ENCODE measurements around the gene CTCFL. TPM values are rescaled to one million over a fixed set of nuclear protein-coding genes. Genes with fewer than 3 reads are reported as not detected.

Gene CTCFL
- total and polyA plus RNA-seq, 2 of the 13 experiments (the other 11 are each of a cell fraction or from before 2014, with no cell fraction given) = 0.04 TPM; not detected in 1

DNA sequence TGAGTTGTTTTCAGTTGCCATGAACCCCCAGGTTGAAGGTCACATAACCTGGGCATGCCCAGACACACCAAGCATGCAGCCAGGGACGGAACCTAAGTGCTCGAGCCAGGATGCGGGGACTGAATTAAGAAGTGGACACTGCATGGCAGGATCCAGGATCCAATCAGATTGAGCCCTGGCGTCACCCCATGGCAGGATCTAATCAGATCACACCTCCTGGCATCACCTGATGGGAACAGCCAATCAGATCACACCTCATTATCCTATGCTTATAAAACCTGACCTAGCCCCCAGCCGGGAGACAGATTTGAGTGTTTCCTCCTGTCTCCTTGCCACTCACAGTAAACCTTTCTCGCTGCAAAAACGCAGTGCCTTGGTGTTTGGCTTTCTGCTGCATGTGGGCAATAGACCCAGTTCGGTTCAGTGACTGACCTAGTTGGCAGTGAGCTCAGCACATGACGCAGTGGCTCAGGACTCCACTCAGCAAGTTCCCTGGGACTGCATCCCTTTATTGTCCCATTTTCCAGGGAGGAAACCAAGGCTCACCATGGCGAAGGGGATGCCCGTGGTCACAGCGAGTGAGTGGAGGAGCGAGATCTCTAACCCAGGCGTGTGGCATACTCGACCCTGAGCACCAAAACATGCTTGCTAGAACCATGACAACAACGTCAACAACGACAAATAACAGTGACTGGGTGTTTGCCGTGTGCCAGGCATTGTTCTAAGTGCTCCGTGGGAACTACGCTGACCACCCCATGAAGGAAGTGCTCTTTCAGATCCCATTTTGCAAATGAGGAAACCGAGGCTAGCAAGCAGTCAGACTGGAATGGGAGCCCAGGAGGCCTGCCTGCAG lies 67.5 kb downstream of the CTCFL start:
- Histone ChIP-seq H3K4me3 (replicated peaks in 1 of 3; ENCODE audit: insufficient read depth in 1 of 3, low read depth in 2 of 3, low read length in 3 of 3) (no peak overlapping the region), H4K20me1 (ENCODE audit: insufficient read depth, low read length) (no peaks in the 10 kb centered on the region), H3K79me2 (ENCODE audit: insufficient read depth, low read length) (no peaks in the 10 kb centered on the region), H3K4me2 (ENCODE audit: low read depth, low read length) (no peak overlapping the region), H3K36me3 (replicated peaks in 1 of 2; ENCODE audit: control insufficient read depth in 1 of 2, insufficient read depth in 2 of 2, low read length in 2 of 2) (no peaks in the 10 kb centered on the region), H3K27ac (ENCODE audit: extremely low read length, insufficient read depth, low read length) (no peak overlapping the region), H3K9ac (ENCODE audit: insufficient read depth, low read depth, low read length) (no peak overlapping the region), H3K27me3 (ENCODE audit: control insufficient read depth in 1 of 2, insufficient read depth in 2 of 2, low read length in 2 of 2) (peaks cover 3 to 42% of the 10 kb centered on the region in 2 experiments; a peak in 4 of 5 replicates), H3K9me3 (ENCODE audit: low read length) (0 out of 2 replicates have a peak, but pooled peaks cover 5% of the 10 kb centered on the region), H3K4me1 (ENCODE audit: insufficient read depth, low read length) (peaks cover 9% of the 10 kb centered on the region), H2AFZ (ENCODE audit: low read length) (no peak overlapping the region)
- ATAC-seq (no peak), FAIRE-seq (no peak), DNase-seq (ENCODE audit: low spot score) (no peak)
- ChIA-PET CTCF (ENCODE audit: low intra/inter-chr PET ratio, low total read pairs) (no interaction called here), POLR2A (no interaction called here)
- in situ Hi-C loops (cut with HindIII; ENCODE audit: extremely low pct_ligation_motif_present, low pct_unique_long_range_greater_than_20kb) = no loop called here
- intact Hi-C loops (cut with micrococcal nuclease; ENCODE audit: unreplicated experiment) = no loop called here
- 61% methylated on average over 21 of the region's 21 CpGs for whole genome bisulfite sequencing (ENCODE audit: low lambda C conversion rate)
- no TSS peak for BruUV-seq (replicated peaks)
- TF ChIP-seq MTF1 (CRISPR knock-in tag; IDR thresholded peaks at IDR 0.05) = no peak
- TF ChIP-seq ZFP36 (IDR thresholded peaks at IDR 0.05; ENCODE audit: borderline replicate concordance, low read depth, low read length, partially characterized antibody) = no peak
- TF ChIP-seq NPAS2 (CRISPR knock-in tag; IDR thresholded peaks at IDR 0.05; ENCODE audit: borderline replicate concordance) = no peak
- peak; percentile 35; the same call in 1 of the 2 replicates for TF ChIP-seq USF2 (IDR thresholded peaks at IDR 0.05; ENCODE audit: low read depth, low read length)
- no peak for TF ChIP-seq USF2 (CRISPR knock-in tag; IDR thresholded peaks at IDR 0.05; ENCODE audit: borderline replicate concordance)
- no peak for TF ChIP-seq AKNA (CRISPR knock-in tag; IDR thresholded peaks at IDR 0.05; ENCODE audit: borderline replicate concordance)
- TF ChIP-seq, protein P1, sequence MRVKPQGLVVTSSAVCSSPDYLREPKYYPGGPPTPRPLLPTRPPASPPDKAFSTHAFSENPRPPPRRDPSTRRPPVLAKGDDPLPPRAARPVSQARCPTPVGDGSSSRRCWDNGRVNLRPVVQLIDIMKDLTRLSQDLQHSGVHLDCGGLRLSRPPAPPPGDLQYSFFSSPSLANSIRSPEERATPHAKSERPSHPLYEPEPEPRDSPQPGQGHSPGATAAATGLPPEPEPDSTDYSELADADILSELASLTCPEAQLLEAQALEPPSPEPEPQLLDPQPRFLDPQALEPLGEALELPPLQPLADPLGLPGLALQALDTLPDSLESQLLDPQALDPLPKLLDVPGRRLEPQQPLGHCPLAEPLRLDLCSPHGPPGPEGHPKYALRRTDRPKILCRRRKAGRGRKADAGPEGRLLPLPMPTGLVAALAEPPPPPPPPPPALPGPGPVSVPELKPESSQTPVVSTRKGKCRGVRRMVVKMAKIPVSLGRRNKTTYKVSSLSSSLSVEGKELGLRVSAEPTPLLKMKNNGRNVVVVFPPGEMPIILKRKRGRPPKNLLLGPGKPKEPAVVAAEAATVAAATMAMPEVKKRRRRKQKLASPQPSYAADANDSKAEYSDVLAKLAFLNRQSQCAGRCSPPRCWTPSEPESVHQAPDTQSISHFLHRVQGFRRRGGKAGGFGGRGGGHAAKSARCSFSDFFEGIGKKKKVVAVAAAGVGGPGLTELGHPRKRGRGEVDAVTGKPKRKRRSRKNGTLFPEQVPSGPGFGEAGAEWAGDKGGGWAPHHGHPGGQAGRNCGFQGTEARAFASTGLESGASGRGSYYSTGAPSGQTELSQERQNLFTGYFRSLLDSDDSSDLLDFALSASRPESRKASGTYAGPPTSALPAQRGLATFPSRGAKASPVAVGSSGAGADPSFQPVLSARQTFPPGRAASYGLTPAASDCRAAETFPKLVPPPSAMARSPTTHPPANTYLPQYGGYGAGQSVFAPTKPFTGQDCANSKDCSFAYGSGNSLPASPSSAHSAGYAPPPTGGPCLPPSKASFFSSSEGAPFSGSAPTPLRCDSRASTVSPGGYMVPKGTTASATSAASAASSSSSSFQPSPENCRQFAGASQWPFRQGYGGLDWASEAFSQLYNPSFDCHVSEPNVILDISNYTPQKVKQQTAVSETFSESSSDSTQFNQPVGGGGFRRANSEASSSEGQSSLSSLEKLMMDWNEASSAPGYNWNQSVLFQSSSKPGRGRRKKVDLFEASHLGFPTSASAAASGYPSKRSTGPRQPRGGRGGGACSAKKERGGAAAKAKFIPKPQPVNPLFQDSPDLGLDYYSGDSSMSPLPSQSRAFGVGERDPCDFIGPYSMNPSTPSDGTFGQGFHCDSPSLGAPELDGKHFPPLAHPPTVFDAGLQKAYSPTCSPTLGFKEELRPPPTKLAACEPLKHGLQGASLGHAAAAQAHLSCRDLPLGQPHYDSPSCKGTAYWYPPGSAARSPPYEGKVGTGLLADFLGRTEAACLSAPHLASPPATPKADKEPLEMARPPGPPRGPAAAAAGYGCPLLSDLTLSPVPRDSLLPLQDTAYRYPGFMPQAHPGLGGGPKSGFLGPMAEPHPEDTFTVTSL (CRISPR knock-in tag; IDR thresholded peaks at IDR 0.05; ENCODE audit: borderline replicate concordance) = no peak
